DMS53 (cell line): Measurements from ENCODE around the gene SH2D3A.
A peak's percentile ranks its signal among the peaks of the same experiment; 100 is the strongest.
"Not testable (repeated sequence)": the region's sequence is repeated elsewhere in the genome, so short reads cannot be mapped to it uniquely, and the experiment has no call there.

Source experiments
- DNase-seq: peaks from one replicate; lab custom pipeline; 2025; lab: John Stamatoyannopoulos, UW

Gene SH2D3A

GRCh38 chr19:6767357-6768235 lies at the start of gene SH2D3A:
Gene SH2D3A, minus strand, starts transcription at chr19:6767435. Its CDS starts 3,687 bp downstream, at chr19:6763748.
- peak; percentile 73 for DNase-seq

GRCh38 chr19:6813659-6814058 lies 46.4 kb upstream of the SH2D3A start:
- DNase-seq = no peak

GRCh38 chr19:6812612-6813011 lies 45.4 kb upstream of the SH2D3A start:
- no peak for DNase-seq

- DNase-seq = peak; percentile 28
Measured at GRCh38 chr19:6811906-6812305, 44.7 kb upstream of the SH2D3A start.

GRCh38 chr19:6811378-6811777 lies 44.1 kb upstream of the SH2D3A start:
- DNase-seq = no peak

GRCh38 chr19:6809262-6809661 lies 42.0 kb upstream of the SH2D3A start:
- DNase-seq = no peak

GRCh38 chr19:6808494-6808893 lies 41.3 kb upstream of the SH2D3A start:
- no peak for DNase-seq

- DNase-seq = no peak
Measured at GRCh38 chr19:6807291-6807690, 40.1 kb upstream of the SH2D3A start.

GRCh38 chr19:6806488-6806887 lies 39.3 kb upstream of the SH2D3A start:
- DNase-seq = no peak

- DNase-seq = no peak
Measured at GRCh38 chr19:6803036-6803404, 35.8 kb upstream of the SH2D3A start.

- no peak for DNase-seq
Measured at GRCh38 chr19:6802336-6803035, 35.3 kb upstream of the SH2D3A start.

- no peak for DNase-seq
Measured at GRCh38 chr19:6801485-6802086, 34.4 kb upstream of the SH2D3A start.

GRCh38 chr19:6800991-6801484 lies 33.8 kb upstream of the SH2D3A start:
- no peak for DNase-seq

GRCh38 chr19:6800160-6800790 lies 33.0 kb upstream of the SH2D3A start:
- DNase-seq = not testable (repeated sequence)

- no peak for DNase-seq
Measured at GRCh38 chr19:6797646-6798045, 30.4 kb upstream of the SH2D3A start.

GRCh38 chr19:6796278-6796677 lies 29.0 kb upstream of the SH2D3A start:
- DNase-seq = no peak

GRCh38 chr19:6794686-6795431 lies 27.6 kb upstream of the SH2D3A start:
- no peak for DNase-seq

GRCh38 chr19:6793973-6794372 lies 26.7 kb upstream of the SH2D3A start:
- DNase-seq = no peak

GRCh38 chr19:6793411-6793810 lies 26.2 kb upstream of the SH2D3A start:
- DNase-seq = no peak

GRCh38 chr19:6791237-6791636 lies 24.0 kb upstream of the SH2D3A start:
- DNase-seq = no peak
